NB4 (cell line): ENCODE data around the gene SF3B5.

ENCODE experiments used
- CTCF ChIP-seq: IDR thresholded peaks from one replicate; pipeline ENCODE4 v1.5.1; 2012; ENCODE audit warnings: low read depth, low read length
- MYC ChIP-seq: IDR thresholded peaks from 2 replicates; pipeline ENCODE4 v1.6.1; 2011; ENCODE audit warnings: low read depth, low read length
- POLR2A ChIP-seq: IDR thresholded peaks from 2 replicates; pipeline ENCODE4 v1.6.1; 2011; ENCODE audit warnings: mild to moderate bottlenecking; ENCODE audit not compliant: insufficient read length; ENCODE audit errors: extremely low read depth
- TF ChIP-seq, protein P1 (sequence below): IDR thresholded peaks from 2 replicates; pipeline ENCODE4 v1.6.1; 2011; ENCODE audit warnings: low read depth, low read length

DNA sequence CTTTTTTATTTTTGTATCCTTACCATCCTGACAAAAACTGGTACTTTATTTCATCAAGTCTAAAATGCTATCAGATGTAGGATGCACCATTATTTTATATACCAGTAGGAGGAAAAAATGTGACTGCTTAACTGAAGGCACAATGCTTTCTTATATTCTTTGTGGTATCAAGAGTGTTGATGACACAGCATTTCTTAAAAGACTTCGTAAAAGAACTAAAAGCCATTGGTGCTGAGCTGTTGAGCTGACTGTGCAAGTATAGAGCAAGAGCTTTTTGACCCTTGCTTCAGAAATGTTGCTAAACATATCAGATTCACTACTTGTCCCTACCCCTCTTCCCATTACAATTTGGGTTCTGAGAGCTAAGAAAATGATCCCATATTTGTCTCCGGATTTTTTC is 17.5 kb downstream of the SF3B5 start:
- TF ChIP-seq CTCF (no peak), POLR2A (no peak), MYC (no peak)
- TF ChIP-seq, protein P1, sequence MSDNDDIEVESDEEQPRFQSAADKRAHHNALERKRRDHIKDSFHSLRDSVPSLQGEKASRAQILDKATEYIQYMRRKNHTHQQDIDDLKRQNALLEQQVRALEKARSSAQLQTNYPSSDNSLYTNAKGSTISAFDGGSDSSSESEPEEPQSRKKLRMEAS = no peak
